AG09319 (cell line): ENCODE measurements around the gene ENTR1.

Experiments used
- DNase-seq: peaks from one replicate; pipeline ENCODE4 v3.0.0-alpha.2; 2010; ENCODE audit warnings: low read depth; ENCODE audit errors: extremely low read depth
- CTCF ChIP-seq: IDR thresholded peaks from 2 replicates; pipeline ENCODE4 v1.5.1; 2011; ENCODE audit warnings: low read depth, mild to moderate bottlenecking, inconsistent platforms, low read length, moderate library complexity

ENTR1 gene

DNA sequence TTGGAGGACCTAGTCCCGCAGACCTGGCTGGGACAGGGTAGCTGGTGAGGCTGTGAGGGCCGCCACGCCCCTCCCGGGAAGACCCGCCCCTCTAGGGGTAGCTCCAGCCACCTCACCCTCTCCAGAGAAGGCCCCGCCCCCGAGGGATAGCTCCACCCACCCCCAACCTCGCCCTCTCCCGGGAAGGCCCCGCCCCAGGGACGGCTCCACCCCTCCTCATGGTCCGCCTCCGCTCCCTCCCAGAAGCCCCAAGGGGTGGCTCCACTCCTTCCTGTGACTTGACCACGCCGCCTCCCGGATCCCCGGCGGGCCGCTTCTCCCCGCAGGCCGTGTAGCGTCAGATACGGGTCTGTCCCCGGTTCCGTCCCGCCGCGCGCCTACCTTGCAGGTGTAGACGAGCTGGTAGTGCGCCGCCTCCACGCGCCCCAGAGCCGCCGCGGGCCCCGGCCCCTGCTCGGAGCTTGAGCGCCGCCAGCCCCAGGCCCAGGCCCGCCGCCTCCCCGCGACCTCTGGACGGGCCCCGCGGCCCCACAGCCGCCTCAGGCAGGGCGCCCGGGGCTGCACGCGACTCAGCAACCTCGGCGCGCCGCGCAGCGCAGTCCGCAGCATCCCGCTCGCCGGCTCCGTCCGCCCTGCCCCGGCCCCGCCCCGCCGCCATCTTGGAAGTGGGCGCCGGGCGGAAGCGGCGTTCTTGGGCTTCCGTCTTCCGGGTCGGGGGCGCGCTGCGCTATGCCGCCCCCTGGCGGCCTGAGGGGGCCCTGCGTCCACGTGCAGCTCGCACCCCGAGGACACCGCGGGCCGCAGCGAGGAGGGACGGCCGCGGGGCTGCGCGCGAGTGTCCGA, 47.1 kb downstream of the ENTR1 start, which contains the start of gene DNLZ:
Gene DNLZ, minus strand, starts transcription at position 639 of the 843 bp plus-strand sequence. Its CDS starts 30 bp downstream, at position 609.
- TF ChIP-seq CTCF = peak; percentile 59
- peak; percentile 90 for DNase-seq

GRCh38 chr9:136362450-136362784, 48.0 kb downstream of the ENTR1 start:
- no peak for TF ChIP-seq CTCF
- no peak for DNase-seq

DNA sequence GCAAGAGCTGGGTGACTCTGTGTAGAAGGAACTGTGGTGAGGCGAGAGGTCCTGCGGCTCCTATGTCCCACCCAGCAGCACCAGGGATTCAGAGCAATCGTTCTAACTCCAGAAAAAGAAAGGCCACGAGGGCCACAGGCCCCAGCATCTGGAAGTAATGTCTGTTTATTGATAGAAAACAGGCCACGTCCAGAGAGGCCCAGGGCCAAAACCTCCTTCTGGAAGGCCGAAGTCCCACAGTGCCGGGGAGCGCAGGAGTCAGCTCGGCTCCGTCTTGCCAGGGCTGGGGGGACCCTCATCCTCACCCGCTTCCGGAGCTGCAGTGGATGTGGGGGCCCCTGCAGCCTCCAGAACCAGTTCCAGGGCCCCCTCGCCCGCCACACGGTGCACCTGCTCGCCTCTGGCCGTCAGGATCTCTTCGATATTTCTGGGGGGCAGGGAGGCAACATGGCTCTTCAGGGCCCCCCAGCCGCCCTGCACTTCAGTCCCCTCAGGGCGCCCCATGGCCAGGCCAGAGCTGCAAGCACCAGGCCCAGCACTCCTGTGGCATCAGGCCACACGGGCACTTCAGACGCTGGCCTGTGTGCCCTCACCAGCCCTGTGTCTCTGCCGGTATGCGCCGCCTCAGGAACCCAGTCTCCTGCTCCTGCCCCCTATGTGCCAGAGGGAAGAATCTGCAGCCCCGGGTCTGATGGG, 48.5 kb downstream of the ENTR1 start:
- DNase-seq = no peak
- TF ChIP-seq CTCF = no peak; the same call in 1 of the 2 replicates

DNA sequence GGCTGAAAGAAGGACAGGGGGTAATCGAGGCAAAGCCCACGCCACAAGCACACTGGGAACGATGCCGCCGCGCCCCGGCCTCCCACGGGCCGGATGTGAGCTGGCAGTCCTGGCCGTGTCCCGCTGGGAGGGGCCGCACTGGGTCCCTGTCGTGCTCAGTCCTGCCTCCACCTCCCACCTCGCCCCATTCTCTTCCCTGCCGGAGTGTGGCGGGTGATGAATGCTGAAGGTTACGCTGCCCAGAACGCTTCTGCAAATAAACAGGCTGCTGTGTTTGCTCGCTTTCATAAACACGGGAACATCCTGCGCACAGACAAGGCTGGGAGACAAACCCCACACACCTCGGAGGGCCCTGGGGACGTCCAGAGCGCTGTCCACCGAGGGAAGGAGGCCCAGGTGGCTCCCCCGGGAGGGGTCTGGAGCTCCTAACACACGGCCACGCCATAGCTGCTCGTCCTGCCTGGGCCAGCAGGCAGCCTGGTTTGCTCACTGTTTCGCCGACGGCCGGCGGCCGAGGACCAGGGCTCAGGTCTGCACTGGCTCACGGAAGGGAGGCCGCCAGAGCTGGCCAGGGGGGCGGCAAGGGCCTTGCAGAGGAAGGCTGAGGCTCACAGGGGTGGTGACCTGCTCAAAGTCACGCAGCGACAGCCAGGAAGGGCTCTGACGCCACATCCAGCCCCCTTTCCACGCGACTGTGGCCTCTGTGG, 49.2 kb downstream of the ENTR1 start:
- no peak for TF ChIP-seq CTCF
- no peak for DNase-seq

- no peak for DNase-seq
- TF ChIP-seq CTCF = no peak
Measured at GRCh38 chr9:136359774-136360718, 50.4 kb downstream of the ENTR1 start.

DNA sequence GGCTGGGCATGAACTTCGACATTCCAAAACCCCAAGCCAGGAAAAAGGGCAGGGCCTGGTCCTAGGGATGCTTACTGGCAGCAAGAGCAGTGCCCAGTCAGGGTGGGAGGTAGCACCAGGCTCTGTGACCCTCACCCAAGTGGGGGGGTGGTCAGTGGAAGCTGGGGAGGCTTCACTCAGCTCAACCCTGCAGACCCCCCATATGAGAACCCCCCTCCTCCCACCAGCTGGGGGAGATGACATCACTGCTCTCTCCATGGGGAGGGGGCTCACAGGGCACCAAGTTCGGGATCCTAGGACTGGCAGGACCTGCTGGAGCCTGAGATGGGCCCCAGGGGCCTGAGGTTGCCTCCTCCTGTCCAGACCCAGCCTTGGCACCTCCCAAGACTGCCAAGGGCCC, 51.5 kb downstream of the ENTR1 start:
- DNase-seq = no peak
- TF ChIP-seq CTCF = no peak
